Measurements from ENCODE around the gene SLC22A5.
A peak's percentile ranks its signal among the peaks of the same experiment; 100 is the strongest.
"Not testable (repeated sequence)": the region's sequence is repeated elsewhere in the genome, so short reads cannot be mapped to it uniquely, and the experiment has no call there.

Gene SLC22A5

DNA sequence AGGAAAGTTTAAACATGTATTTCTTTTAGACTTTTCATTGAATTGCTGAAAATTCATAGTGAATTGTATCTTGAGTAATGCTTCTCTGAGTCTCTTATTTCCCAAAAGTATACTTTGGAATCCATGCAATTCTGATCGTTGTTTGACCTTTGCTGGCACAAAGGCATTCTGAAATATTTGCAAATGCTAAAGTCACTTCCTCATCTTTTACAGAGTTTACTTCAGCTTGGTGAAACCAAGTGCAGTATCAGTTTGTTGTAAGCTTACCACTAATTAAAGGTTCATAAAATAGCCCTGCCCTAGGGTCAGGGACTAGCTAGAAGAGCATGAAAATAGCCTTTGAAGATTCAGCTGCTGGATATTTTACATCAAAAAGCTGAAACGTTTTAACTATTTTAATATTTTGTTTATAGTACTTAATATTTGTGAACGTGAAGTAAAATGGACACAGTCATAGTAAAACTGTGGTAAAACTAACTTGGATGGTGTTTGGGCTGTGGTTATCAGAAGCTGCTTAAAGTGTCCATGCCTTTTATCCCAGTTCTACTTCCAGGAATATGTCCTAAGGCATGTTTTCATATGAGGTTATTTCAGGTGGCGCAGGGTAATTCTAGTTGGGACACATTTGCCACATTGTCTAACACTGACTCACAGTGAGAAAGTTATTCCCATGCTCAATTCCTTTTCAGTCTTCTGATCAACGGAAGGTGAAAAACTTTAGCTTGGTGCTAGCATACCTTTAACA is 45.3 kb downstream of the SLC22A5 start:
- no peak for DNase-seq

DNA sequence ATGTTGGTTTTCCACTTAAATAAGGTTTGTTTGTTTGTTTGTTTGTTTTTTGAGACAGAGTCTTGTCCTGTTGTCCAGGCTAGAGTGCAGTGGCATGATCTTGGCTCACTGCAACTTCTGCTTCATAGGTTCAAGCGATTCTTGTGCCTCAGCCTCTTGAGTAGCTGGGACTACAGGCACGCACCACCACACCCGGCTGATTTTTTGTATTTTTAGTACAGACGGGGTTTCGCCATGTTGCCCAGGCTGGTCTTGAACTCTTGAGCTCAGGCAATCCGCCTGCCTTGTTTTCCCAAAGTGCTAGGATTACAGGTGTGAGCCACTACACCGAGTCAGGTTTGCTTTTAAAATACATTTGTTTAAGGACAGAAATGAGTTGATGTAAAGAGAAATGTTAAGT is 46.0 kb downstream of the SLC22A5 start:
- not testable (repeated sequence) for DNase-seq

DNA sequence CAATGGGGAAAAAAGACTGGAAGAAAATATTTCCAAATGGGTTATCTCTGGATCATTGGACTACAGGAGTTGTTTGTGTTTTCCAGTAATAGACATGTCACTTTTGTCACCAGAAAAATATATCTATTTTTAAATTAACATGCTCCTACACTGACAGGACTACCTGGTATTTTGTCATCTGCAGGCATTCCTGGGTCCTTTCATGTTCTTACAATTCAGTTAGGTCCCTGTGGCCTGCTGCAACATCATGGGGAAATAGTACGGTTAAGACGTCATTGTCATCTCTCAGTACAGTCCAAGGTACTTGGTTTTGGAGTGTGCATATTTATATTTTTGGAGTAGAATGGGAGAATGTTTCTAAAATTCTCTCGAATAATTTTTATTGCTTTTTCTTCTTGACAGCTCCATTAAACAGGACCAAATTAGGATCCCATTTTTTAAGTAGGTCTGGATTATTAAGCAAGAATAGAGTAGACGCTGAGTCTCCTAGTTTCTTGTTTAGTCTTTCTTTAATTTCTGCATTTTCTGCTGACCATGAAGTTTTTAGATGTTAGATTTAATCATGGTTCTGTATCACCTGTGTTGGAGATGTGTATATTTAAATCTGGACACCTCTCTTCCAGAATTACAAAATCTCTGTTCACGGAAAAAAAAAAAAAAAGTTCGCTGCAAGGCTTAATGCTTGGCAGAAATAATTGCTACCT is 46.9 kb downstream of the SLC22A5 start:
- no peak for DNase-seq

DNA sequence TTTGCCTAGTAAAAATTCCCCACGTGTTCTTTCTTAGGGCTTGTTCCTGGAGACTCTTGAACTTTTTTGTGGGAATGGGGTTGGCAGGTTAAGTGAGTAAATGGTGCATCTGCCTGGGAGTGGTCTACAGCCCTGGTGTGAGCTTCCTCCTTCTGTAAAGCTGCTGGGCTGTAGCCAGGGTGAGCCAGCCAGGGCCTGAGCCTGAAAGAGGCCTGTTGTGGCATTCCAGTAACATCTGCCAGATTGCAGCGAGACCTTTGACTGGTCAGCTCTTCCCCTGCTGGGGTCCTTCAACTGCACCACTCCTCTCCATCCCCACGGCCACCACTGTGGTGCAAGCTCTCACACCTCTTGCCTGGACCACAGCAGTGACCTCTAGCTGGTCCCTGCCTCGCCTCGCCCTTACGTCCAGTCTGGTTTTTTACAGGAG is 47.5 kb downstream of the SLC22A5 start:
- DNase-seq: no peak

DNA sequence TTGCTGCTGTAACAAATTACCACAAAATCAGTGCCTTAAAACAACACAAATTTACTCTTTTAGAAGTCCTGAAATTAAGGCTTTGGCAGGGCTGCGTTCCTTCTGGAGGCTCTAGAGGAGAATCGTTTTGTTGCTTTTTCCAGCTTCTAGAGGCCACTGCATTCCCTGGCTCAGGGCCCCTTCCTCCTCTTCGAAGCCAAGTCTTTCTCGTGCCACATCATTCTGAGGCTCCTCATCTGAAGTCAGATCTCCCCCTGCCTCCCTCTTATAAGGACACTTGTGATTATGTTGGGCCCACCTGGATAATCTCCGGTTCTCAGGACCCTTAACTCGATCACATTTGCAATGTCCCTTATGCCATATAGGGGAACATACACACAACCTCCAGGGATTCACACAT is 48.0 kb downstream of the SLC22A5 start:
- DNase-seq: no peak

DNA sequence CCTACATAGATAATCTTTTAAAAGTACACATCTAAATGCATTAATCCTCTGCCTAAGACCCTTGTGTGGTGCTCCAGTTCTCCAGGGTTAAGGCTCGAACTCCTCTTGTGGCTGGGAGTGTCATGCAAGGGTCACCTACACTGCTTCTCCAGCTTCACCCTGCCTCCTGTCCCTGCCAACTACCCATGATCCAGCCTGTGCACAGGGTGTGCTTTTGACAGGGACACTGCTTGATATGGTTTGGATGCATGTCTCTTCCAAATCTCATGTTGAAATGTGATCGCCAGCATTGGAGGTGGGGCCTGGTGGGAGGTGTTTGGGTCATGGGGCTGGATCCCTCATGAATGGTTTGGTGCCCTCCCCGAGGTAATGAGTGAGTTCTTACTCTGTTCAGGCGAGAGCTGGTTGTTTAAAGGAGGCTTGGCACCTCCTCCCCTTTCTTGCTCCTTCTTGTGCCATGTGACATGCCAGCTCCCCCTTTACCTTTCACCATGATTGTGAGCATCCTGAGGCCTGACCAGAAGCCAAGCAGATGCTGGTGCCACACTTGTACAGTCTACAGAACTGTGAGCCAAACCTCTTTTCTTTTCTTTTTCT is 48.5 kb downstream of the SLC22A5 start:
- DNase-seq: no peak

DNA sequence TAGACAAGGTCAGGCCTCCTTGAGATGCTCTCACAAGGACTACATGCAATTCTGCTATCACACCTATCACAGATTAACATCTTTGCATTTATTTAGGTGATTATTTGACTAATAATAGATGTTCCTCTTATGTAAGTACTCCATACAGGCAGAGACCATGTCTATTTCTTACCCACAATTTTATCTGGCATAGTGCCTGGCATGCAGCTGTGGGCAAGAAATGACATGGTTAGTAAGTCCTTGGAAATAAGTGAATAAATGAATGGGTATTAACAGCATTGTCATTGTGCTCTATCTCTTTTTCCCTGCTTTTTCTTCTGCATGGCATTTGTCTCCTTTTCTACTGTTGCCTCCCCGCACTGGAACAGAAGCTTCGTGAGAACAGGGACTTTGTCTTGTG is 49.4 kb downstream of the SLC22A5 start:
- DNase-seq: no peak

DNA sequence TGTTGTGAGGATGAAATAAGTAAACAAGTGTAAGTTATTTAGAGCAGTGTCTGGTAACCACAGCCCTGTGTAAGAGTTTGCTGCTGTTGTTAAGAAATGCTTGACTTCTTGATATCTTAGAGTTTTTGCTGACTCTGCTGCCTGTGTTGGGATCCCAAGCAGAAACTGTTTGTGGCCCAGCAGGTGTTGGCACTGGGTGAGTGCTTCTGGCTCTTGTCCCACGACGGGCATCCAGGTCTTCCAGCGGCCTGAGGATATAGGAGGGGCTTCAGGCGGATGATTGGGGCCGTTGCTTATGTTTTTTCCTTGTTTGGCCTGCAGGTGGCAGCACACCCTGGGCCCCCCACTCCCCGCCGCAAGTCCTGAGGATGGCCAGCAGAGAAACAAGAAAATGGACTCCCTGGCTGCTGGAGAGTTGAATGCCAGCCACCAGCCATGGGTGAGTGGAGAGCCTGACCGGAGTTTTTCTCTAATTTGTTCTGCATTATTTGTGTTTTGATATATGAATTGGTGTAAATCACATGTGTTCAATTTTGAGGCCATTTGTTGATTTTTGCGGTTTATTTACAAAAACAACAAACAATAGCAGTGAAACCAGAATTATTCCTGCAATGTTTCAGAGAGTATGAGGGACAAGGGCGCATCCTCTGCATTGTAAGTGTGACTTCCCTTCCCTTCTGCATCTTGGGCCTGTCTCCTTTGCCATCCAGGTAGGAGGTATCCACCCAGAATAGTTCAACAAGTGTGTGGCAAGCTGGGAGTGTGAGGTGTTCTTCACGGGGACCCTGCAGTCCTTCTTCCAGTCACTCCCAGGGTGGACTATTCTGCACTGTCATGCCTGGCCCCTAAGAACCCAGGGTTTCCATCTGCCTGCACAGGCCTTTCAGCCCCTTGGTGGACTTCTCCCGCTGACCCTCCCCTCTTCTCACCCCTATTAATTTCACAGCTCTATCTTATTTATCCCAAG is 50.3 kb downstream of the SLC22A5 start:
- DNase-seq: peak; percentile 16

DNA sequence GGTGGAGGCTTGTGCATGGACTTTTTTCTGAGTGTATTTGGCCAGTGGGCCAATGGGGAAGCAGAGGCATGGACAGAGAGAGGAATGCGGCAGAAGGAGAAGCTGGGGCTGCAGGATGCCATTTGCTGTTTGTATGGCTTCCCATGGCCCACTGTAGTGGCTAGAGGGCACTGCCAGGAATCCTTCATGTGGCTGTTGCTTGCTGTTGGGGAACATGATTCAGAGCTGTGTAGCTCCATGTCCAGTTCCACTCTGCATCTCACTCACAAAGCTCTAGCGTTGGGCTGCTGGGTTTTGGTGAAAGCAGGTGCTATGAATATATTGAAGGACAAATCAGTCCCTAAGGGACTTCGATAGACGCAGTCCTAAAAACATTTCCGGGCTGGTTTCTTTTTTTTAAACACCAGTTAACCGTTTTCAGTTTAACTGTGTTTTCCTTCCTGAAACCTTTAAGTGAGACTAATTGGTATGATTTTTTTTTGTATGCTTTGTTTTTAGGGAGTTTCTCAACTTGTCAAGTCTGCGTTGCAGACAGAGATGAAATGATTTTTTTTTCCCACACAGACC is 51.3 kb downstream of the SLC22A5 start:
- DNase-seq: no peak

DNA sequence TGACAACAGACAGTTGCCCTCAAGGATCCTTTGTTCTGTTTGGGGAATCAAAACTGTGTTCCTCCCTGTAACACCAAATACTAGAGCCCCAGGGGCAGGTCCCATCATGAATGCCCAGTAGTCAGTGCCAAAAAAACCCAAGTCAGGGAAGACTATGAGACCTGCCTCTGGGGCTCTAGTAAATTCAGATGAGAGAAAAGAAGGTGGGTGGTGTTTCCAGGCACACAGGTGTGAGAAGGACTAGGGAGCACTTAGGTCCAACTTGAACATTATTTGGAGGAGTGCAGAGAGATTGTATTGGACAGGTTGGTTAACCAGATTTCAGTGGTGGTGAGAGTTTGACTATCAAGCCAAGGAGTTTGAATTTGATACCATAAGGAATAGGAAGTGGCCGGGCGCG is 52.0 kb downstream of the SLC22A5 start:
- DNase-seq: no peak

DNA sequence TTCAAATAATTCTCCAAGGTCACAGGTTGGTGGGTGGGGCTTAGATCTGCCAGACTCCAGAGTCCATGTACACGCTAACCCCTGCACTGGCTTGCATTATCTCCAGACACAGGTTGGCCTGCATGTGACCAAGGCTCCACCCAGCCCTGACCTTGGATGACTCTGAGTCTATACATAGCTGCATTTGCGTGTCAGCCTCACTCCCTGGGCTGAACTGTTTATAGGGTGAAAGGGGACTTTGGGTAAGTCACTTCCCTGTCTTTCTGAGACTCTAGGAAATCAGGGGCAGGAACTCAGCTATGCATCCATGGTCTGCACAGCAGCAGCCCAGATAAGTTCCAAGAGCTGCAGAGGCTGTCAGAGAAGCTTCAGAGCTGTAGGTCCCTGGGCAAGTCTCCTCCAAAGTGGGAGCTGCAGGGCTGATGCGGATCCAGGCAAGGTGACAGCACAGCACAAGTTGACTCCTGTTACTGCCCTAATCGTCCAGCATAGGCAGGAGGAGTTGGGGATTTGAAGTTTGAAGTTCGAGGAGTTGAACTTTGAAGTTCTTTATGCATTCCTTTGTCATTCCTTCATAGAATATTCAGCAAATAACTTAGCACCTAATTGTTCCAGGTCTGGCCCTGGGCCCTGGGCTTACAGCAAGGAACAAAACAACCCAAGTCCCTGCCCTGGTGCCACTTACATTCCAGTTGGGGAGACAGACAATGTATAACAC is 53.4 kb downstream of the SLC22A5 start:
- no peak for DNase-seq

DNA sequence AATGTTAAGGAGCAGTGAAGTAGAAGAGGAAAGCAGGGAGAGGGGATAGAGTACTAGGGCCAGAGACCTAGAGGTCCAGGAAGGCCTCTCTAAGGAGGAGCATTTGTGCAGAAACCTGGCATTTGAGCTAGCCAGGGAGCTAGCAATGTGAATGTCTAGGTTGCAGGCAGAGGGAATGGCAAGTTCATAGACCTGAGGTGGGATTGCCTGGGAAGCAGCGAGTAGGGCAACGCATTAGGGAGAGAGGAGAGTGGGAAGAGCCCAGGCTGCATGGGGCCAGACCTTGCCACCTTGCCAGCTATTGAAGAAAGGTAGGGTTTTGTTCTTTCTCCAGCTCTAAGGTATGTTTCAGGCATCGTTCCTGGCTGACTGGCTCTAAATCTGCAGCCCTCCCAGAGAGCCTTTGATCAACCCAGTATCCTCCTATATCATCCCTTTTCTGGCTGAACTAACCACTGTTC is 54.0 kb downstream of the SLC22A5 start:
- no peak for DNase-seq

DNA sequence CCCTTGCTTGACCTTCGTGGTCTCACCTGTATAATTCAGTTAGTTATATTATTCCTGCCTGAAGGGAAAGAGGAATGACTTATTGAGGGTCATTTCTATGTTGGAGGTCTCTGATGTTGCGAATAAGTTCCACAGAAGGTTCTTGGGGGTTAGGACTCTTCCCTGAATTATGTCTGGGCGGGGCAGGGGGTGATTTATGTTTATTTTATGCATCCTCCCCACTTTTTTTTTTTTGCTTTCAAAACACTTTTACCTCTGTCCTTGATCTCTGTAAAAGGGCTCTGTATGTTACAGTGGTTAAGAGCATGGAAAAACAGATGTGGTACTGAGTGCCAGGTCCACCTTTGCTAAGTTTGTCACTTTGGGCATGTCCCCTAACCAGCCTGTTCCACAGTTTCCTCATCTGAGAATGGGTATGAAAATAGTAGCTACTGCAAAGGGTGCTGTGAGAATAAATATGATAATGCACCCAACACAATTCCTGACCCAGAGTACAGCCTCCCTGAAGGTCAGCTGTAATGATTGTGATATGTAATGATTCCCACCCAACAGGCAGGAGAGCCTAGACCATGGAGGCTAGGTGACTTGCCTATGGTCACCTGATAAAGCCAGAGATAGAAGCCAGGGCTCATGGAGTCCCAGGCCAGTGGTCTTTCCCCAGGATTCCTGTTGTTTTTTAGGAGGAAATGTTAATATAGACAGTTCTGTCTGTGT is 54.8 kb downstream of the SLC22A5 start:
- DNase-seq: no peak

DNA sequence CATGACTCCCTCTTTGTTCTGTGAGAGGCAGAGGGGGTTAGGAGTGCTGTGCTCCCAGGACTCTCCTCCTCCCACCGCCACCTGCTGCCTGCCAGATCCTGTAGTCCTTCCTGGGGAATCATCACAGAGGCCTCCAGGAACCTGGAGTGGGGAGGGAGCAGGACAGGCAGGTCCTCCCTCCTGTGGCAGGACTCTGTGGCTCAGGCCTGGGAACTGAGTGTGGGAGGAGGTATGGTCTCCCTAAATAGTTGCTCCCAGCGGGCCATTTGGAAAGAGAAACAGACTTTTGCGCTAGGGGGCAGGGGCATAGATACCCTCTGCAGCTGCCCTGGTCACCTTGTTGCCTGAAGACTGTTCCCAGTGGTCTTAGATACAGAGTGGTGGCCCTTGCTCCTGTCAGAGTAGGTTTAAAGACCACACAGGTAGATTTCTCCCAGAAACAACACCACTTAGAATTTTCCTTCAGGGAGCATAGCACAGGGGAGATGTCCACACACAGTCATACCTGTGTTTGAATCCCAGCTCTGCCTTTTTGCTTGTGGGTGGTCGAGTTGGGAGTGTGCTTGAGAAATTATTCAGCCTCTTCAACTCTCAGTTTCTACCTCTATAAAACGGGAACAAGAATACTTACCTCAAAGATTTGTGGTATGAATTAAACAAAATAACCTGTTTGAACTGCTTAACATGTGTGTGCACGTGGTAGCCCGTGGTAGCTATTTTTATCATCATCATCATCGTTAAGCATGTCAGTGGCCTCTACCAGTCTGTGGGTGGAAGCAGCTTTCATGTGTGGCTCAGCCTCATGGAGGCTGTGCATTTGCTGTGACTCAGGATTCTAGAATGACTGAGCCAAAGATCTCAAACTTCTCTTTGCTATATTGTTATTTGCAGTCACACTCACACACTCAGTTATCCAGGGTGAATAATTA is 55.8 kb downstream of the SLC22A5 start:
- no peak for DNase-seq

DNA sequence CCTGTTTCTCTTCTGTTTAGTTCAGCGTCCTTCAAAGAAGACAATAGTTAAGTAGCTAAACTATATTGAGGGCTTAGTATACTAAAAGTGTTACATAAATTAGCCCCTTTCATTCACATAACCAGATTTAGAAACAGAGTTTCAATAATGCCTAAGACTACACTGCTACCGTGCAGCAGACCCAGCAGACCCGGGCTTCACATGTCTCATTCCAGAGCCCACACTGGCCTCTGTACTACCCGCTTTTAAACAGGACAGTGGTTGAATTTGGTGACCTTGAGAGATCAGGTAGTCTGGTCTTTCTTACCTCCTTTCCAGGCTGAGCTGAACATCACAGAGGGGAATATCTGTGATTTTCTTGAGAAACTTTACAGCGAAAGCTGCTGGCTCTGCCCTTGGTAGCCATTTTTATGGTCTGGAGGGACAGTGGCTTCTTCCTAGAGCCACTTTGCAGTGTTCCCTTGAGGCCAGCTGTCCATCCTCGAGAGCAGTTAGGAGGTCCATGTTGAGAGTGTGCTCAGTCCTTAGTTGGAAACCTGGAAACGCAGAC is 56.5 kb downstream of the SLC22A5 start:
- no peak for DNase-seq

DNA sequence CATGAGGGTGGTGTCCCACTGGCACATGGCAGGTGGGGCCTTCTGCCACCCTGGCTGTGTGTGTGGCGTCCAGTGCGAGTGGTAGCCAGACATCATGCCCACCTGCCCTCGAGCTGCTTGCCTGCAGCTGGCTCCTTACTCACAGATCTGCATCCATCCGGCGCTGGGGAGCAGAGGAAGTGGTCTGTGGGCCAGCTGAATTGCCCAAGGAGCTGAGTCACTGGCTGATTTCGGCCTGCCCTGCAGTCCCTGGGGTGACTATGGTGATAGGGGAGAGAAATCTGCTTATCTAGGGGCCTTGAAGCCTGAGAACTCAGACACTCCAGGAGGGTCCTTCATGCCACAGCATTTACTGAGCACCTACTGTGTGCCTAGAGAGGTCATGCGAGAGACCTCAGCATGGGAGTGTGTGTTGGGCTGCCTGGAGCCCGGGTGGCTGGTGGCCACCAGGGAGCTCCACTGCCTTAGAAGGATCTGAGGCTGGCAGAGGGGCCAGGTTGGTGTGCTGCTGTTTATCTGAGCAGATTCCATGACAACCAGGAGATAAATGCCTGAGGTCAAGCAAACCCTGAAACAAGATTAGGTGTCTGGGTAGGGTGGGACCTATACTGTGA is 57.1 kb downstream of the SLC22A5 start:
- DNase-seq: no peak

DNA sequence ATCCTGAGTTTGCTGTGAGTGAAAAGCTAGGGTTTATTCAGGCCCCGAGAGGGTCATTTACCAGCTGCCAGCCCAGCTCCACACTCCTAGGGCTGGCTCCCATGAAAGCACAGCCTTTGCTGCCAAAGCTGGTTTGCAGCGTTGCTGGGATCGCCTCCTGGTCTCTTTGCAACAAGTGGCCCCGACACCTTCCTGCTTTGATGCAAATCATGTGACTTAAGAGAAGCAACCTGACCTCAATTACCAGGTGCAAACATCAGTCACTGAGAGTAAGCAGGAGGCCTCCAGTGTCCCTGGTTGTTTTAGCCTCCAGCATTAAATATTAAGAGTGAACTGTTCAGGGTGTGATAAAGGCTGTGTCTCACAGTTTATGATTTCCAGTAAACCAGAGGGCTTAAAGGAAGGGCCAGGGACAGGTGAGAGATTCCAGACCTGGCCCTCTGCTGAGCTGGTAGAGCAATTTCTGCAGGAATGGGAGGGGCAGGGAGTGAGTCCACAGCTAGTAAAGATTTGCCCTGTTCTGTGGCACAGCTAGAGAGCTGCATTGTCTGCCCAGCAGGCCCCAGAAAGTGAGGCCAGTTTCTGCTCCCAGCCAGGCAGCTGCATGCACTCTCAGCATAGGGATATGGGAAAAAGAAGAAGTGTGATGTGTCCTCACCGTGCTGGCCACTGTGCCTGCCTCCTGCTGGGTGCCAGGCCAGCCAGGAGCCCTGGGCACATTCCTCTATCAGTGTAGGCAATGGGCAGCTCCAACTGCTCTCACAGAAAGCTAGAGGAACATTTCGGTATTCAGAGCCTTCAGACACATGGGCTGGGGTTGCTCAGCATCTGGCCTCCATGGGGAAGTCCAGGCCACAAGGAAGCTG is 58.0 kb downstream of the SLC22A5 start:
- peak; percentile 76 for DNase-seq

DNA sequence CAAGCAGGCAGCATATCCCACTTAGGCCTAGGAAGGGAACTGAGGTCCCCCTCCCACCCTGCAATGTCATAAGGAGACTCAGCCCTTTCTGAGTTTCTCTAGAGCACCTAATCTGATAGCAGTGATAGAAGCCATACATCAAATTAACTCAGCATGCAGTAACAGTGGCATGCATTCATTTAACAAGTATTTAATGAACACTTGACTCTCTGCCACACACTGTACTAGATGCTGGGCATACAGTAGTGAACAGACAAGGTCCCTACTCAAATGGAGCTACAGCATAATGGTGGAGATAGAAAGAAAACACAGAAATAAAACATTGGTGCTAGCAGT is 58.6 kb downstream of the SLC22A5 start:
- no peak for DNase-seq
